ENCODE data around the gene OTOF. TPM values are rescaled to one million over a fixed set of nuclear protein-coding genes. Genes with fewer than 3 reads are reported as not detected.

The OTOF gene
- total RNA-seq, 1 donor from 2014 or later: not detected

- Histone ChIP-seq H3K4me3 (ENCODE audit: low read depth, low read length) (no peak overlapping the region), H3K27me3 (ENCODE audit: control insufficient read depth, insufficient read depth, low read length) (peaks cover 6% of the 10 kb centered on the region), H3K36me3 (ENCODE audit: control insufficient read depth, insufficient read depth, low read length) (no peaks in the 10 kb centered on the region)
- DNase-seq (ENCODE audit: low read depth): no peak
- no peak for TF ChIP-seq CTCF (IDR thresholded peaks at IDR 0.05; ENCODE audit: insufficient read depth, low read length, poor library complexity, severe bottlenecking)
Observed at GRCh38 chr2:26423750-26424149, 54.2 kb downstream of the OTOF start.

- TF ChIP-seq CTCF (IDR thresholded peaks at IDR 0.05; ENCODE audit: insufficient read depth, low read length, poor library complexity, severe bottlenecking): no peak
- H3K27me3 ChIP-seq (ENCODE audit: control insufficient read depth, insufficient read depth, low read length): peaks cover 6% of the 10 kb centered on the region
- no peaks in the 10 kb centered on the region for H3K36me3 ChIP-seq (ENCODE audit: control insufficient read depth, insufficient read depth, low read length)
- no peak overlapping the region for H3K4me3 ChIP-seq (ENCODE audit: low read depth, low read length)
- no peak for DNase-seq (ENCODE audit: low read depth)
Observed at GRCh38 chr2:26422947-26423629, 54.8 kb downstream of the OTOF start.

GRCh38 chr2:26421961-26422360 lies 56.0 kb downstream of the OTOF start:
- TF ChIP-seq CTCF (IDR thresholded peaks at IDR 0.05; ENCODE audit: insufficient read depth, low read length, poor library complexity, severe bottlenecking): no peak
- DNase-seq (ENCODE audit: low read depth): no peak
- no peak overlapping the region for H3K4me3 ChIP-seq (ENCODE audit: low read depth, low read length)

GRCh38 chr2:26414311-26414710 lies 63.6 kb downstream of the OTOF start:
- Histone ChIP-seq H3K4me3 (ENCODE audit: low read depth, low read length) (no peak overlapping the region), H3K27me3 (ENCODE audit: control insufficient read depth, insufficient read depth, low read length) (no peaks in the 10 kb centered on the region), H3K36me3 (ENCODE audit: control insufficient read depth, insufficient read depth, low read length) (no peaks in the 10 kb centered on the region)
- no peak for TF ChIP-seq CTCF (IDR thresholded peaks at IDR 0.05; ENCODE audit: insufficient read depth, low read length, poor library complexity, severe bottlenecking)
- no peak for DNase-seq (ENCODE audit: low read depth)

More at GRCh38 chr2:26421961-26422360, 56.0 kb downstream of the OTOF start:
- Histone ChIP-seq H3K27me3 (ENCODE audit: control insufficient read depth, insufficient read depth, low read length) (peaks cover 6% of the 10 kb centered on the region), H3K36me3 (ENCODE audit: control insufficient read depth, insufficient read depth, low read length) (no peaks in the 10 kb centered on the region)

GRCh38 chr2:26412091-26412673 lies 65.7 kb downstream of the OTOF start:
- H3K36me3 ChIP-seq (ENCODE audit: control insufficient read depth, insufficient read depth, low read length): no peaks in the 10 kb centered on the region
- TF ChIP-seq CTCF (IDR thresholded peaks at IDR 0.05; ENCODE audit: insufficient read depth, low read length, poor library complexity, severe bottlenecking): no peak
- H3K4me3 ChIP-seq (ENCODE audit: low read depth, low read length): no peak overlapping the region
- no peaks in the 10 kb centered on the region for H3K27me3 ChIP-seq (ENCODE audit: control insufficient read depth, insufficient read depth, low read length)
- no peak for DNase-seq (ENCODE audit: low read depth)

- H3K27me3 ChIP-seq (ENCODE audit: control insufficient read depth, insufficient read depth, low read length): no peaks in the 10 kb centered on the region
Observed at GRCh38 chr2:26411419-26411818, 66.5 kb downstream of the OTOF start.

More at GRCh38 chr2:26411419-26411818, 66.5 kb downstream of the OTOF start:
- no peak for DNase-seq (ENCODE audit: low read depth)
- H3K36me3 ChIP-seq (ENCODE audit: control insufficient read depth, insufficient read depth, low read length): no peaks in the 10 kb centered on the region
- no peak overlapping the region for H3K4me3 ChIP-seq (ENCODE audit: low read depth, low read length)
- no peak for TF ChIP-seq CTCF (IDR thresholded peaks at IDR 0.05; ENCODE audit: insufficient read depth, low read length, poor library complexity, severe bottlenecking)

All from kidney epithelial cell (primary cell).